GM20431 (cell line): ENCODE measurements around the gene PTH2R.
"Not testable (repeated sequence)": the region's sequence is repeated elsewhere in the genome, so short reads cannot be mapped to it uniquely, and the experiment has no call there.

Source experiments
- in situ Hi-C: fragments of 300-500 bp; cut with MseI, MboI; formaldehyde crosslinking; loops from one replicate; pipeline ENCODE4 v1.15.0; 2020; ENCODE audit warnings: low sequenced_read_pairs; ENCODE audit not compliant: unreplicated experiment

PTH2R gene, protein sequence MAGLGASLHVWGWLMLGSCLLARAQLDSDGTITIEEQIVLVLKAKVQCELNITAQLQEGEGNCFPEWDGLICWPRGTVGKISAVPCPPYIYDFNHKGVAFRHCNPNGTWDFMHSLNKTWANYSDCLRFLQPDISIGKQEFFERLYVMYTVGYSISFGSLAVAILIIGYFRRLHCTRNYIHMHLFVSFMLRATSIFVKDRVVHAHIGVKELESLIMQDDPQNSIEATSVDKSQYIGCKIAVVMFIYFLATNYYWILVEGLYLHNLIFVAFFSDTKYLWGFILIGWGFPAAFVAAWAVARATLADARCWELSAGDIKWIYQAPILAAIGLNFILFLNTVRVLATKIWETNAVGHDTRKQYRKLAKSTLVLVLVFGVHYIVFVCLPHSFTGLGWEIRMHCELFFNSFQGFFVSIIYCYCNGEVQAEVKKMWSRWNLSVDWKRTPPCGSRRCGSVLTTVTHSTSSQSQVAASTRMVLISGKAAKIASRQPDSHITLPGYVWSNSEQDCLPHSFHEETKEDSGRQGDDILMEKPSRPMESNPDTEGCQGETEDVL

GRCh38 chr2:208406474-208407451 is at the start of gene PTH2R:
Gene PTH2R, plus strand, starts transcription at chr2:208406792. Its CDS starts 252 bp downstream, at chr2:208407044.
- in situ Hi-C loops: no loop called here

DNA sequence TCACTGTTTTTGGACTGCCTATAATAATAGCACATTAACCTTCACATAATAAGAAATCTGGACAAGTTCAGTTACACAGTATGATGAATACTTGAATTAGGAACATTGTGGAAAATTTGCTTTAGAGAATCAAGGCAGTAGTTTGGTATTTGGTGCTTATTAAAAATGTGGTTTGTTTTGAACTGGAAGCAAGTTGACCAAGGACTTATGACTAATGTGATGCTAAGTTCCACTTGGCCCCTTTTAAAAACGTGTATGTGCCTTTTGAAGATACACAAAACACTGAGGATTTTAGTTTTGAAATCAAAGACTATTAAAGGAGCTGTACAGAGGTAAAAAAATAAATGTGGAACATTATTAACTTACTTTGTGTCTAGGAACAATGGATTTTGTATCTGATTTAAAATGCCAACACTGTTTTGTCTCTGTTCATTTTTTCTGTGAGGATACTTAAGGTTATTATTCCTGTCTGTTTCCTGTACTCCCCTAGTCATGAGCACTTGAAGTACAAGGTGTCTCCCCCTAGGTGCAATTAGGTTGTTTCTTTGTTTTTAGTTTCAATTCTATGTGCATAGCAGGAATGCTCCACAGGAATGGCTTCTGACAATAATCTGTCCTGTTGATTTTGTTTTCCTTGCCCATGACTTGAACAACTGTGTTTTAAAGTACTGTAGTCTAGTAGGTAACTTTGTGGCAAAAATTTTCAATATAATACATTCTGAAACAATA is 49.6 kb upstream of the PTH2R start:
- in situ Hi-C loops: no loop called here

GRCh38 chr2:208358758-208359631 is 47.6 kb upstream of the PTH2R start:
- in situ Hi-C loops: no loop called here

GRCh38 chr2:208359632-208359986 is 47.0 kb upstream of the PTH2R start:
- in situ Hi-C loops: no loop called here

DNA sequence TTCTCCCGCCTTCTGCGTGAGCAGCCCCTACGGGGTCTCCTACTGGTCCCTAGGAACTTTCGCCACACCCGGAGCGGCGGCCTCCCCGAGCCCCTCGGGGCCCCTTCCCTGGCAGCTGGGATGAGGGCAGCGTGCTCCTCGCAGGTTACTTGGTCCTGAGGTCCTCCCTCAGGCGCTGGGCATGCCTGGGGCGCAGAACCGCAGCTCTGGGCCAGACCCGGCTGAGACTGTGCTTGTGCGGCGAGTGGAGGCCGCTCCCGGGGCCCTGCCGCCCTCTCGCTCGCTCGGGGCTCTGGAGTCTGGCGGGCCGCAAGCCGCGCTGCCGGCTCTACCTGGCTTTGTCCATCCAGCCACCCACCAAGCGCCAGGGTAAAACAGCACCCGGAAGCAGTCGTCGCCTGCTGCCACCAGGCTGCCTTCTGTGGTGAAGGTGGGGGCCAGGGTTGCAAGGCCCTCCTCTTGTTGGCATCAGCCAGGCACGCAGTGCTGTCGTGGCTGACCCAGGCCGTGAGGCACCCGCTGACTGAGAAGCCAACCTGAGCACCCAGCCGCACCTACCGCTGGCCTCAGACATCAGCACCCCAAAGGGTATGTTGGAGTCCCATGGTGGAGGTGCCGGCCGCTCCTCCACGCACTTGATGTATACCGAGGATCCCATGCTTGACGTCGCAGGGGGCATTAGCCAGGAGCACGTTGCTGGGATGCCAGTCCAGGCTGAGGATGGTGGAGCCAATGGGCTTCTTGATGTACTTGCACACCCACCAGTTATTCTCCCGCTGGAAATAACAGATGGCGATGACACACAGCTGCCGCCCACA is 46.1 kb upstream of the PTH2R start:
- in situ Hi-C loops: no loop called here

GRCh38 chr2:208361077-208361441 is 45.5 kb upstream of the PTH2R start:
- in situ Hi-C loops: no loop called here

- in situ Hi-C loops: no loop called here
Measured at GRCh38 chr2:208363485-208363884, 43.1 kb upstream of the PTH2R start.

GRCh38 chr2:208366215-208367127 is 40.1 kb upstream of the PTH2R start:
- in situ Hi-C loops: no loop called here

GRCh38 chr2:208369091-208369490 is 37.5 kb upstream of the PTH2R start:
- in situ Hi-C loops: no loop called here

GRCh38 chr2:208370881-208371633 is 35.5 kb upstream of the PTH2R start:
- in situ Hi-C loops: no loop called here

DNA sequence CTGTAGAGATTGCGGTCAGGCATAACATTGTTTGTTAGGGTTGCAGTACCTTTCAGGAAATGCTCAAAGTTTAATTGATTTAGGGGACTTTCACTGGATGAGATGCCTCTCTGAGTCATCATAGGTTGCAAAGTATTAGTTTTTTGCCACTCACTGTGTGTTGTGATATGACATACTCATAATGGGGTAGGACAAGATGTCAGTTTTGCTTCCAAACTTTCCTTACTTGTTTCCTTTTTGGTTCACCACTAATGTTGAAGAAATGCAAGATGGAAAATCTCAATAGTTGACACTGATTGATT is 35.0 kb upstream of the PTH2R start:
- in situ Hi-C loops: no loop called here

DNA sequence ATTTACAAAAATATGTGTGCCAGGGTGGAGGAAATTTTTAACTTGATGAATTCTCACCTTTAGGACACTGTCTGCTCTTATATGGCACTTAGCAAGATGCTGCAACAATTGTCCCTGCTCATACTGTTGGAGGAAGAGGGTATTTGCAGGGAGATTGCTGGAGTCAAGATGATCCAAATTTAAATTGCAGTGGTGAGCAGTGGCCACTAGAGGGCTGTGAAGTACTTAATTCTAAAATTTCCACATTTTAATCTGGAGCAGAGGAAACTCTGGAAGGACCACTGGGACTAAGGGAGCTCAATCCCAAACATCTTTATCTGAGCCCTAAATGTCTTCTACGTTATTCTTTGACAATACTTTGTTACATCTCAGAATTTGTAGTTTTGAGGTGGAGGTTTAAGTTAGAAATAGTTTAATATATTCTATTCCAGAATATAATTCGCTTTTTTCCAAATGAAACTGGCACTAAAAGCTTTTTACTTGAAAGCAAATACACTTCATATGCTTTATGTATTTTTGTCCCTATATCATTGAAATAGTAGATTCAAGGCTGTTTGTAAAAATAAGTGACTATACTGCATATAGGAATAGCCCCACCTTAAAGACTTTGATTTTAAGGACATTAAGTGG is 33.0 kb upstream of the PTH2R start:
- in situ Hi-C loops: no loop called here

GRCh38 chr2:208375491-208376068 is 31.0 kb upstream of the PTH2R start:
- in situ Hi-C loops: no loop called here

DNA sequence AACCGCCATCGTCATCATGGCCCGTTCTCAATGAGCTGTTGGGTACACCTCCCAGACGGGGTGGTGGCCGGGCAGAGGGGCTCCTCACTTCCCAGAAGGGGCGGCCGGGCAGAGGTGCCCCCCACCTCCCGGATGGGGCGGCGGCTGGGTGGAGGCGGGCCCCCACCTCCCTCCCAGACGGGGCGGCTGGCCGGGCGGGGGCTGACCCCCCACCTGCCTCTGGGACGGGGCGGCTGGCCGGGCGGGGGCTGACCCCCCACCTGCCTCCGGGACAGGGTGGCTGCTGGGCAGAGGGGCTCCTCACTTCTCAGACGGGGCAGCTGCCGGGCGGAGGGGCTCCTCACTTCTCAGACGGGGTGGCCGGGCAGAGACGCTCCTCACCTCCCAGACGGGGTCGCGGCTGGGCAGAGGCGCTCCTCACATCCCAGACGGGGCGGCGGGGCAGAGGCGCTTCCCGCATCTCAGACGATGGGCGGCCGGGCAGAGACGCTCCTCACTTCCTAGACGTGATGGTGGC is 29.2 kb upstream of the PTH2R start:
- in situ Hi-C loops: not testable (repeated sequence)

- in situ Hi-C loops: no loop called here
Measured at GRCh38 chr2:208379192-208379591, 27.4 kb upstream of the PTH2R start.

DNA sequence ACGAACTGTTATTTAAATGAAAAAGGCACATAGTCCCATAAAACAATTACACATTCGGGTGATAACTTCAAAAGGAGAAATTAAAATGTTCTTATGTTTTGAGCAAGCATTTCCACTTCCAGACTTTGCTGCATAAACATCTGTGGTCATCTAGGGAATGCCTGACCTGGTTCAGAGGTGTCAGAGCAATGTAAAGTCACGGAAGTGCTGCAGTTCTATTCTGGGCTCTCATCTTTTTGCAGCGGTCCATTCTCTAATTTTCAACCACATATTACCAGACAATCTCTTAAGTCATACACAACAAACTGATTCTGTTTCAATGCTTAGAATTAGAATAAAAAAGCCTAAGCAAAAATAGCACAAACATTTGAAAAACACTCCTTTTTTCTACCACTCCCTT is 22.0 kb upstream of the PTH2R start:
- in situ Hi-C loops: no loop called here
